Body of pancreas (tissue), 4 donors: ENCODE results near the gene MOBP.

ENCODE experiments used
- CTCF ChIP-seq, 7 experiments: fragments of 450-650 bp in 4 of 7; fragments of 200-600 bp in 3 of 7; sonication (generic) in 3 of 7; IDR thresholded peaks; one replicate each; pipeline ENCODE4 v1.5.1; 2016 to 2019; ENCODE audit warnings: antibody characterized with exemption in 7 of 7
- POLR2A ChIP-seq, 3 donors: fragments of 450-650 bp; IDR thresholded peaks; one replicate each; pipeline ENCODE4 v1.6.1; 2016; ENCODE audit warnings: antibody characterized with exemption in 3 of 3, mild to moderate bottlenecking in 2 of 3

GRCh38 chr3:39427506-39427905, 40.0 kb upstream of the MOBP start:
- TF ChIP-seq CTCF (IDR thresholded peaks at IDR 0.05) (no peak), POLR2A (IDR thresholded peaks at IDR 0.05) (no peak)
